Activated naive CD4-positive, alpha-beta T cell treated with anti-CD3 and anti-CD28 coated beads for 36 hours (primary cell): ENCODE results near the gene CLIC1. TPM values are rescaled to one million over a fixed set of nuclear protein-coding genes. Genes with fewer than 3 reads are reported as not detected.

Experiments used
- CTCF ChIA-PET: fragments of 350-600 bp; sonication (Branson Sonifier 250); formaldehyde crosslinking; loops from one replicate; lab custom pipeline; 2021; ENCODE audit warnings: antibody characterized with exemption; lab: Charles Lee
- DNase-seq: peaks from one replicate; pipeline ENCODE4 v3.0.0-alpha.2; 2020
- H3K27ac Mint-ChIP-seq: one replicate; pipeline ENCODE4 v1.8.0; 2021; ENCODE audit warnings: mild to moderate bottlenecking, mixed read lengths
- H3K27me3 Mint-ChIP-seq: one replicate; pipeline ENCODE4 v1.8.0; 2021; ENCODE audit warnings: low read depth, mixed read lengths
- H3K36me3 Mint-ChIP-seq: one replicate; pipeline ENCODE4 v1.8.0; 2021; ENCODE audit warnings: low read depth, mixed read lengths
- H3K4me1 Mint-ChIP-seq: one replicate; pipeline ENCODE4 v1.8.0; 2021; ENCODE audit warnings: low read depth, mixed read lengths
- H3K4me3 Mint-ChIP-seq: one replicate; pipeline ENCODE4 v1.8.0; 2021; ENCODE audit warnings: mild to moderate bottlenecking, moderate library complexity, mixed read lengths
- H3K9me3 Mint-ChIP-seq: one replicate; pipeline ENCODE4 v1.8.0; 2021; ENCODE audit warnings: mixed read lengths
- intact Hi-C: fragments of 100-400 bp; cut with micrococcal nuclease; formaldehyde crosslinking; loops from one replicate; pipeline ENCODE4 v1.15.1; 2023
- total RNA-seq, 2 experiments: library from RNA; stranded (reverse); gene quantifications; one replicate each; pipeline ENCODE4 v1.2.3, GENCODE V29; 2021

Gene CLIC1
- total RNA-seq, 2 experiments from 2014 or later, result 348 to 353 TPM

DNA sequence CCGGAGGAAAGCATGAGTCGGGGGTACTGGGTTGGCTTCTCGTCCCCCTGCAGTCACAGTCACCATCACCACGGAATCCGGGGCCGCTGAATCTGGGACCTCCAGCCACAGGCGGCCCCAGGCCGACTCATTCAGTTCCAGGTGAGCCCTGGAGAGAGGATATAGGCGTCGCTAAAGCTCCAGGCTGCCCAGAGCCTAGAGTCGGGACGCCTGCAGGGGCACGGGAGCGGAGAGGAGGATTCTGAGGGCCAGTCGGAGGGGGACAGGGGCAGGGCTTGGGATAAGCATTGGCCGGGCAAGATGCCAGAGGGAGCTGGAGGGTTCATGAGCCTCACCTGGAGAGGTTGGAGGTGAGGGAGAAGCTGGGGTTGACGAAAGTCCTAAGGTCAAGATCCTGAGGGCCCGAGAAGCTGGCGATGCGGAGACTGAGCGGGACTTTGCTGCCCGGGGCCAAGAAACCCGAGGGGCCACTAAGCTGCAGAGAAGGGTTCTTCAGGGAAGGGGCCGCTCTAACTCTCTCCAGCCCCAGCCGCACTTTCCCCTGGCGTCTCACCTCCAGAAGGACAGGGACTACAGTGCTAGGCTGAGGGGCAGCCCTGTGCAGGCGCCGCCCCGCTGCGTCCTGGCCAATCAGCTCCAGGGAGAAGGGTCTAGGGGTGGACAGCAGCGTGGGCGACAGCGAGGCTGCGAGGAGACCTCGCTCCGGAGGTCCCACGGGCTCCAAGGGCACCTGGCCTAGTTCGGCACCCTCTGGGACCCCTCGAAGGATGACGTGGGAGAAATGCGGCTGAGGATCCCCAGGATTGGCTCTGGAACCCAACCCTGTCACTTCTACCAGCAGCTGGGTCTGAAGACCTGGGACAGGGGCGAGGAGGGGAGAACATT lies 29.8 kb upstream of the CLIC1 start:
- H3K36me3 Mint-ChIP-seq, result peaks cover 26% of the 10 kb centered on the region
- H3K27me3 Mint-ChIP-seq, result no peaks in the 10 kb centered on the region
- CTCF ChIA-PET, result interaction anchor here (0.6 to 0.7 kb wide), 3 partner anchors 40 to 68 kb away, joined by 3 to 5 read pairs (median 3); partner anchors contain the start of gene LSM2
- H3K4me3 Mint-ChIP-seq, result no peak overlapping the region
- no peak for DNase-seq
- peaks cover 9% of the 10 kb centered on the region for H3K4me1 Mint-ChIP-seq
- H3K27ac Mint-ChIP-seq, result no peak overlapping the region
- H3K9me3 Mint-ChIP-seq, result no peaks in the 10 kb centered on the region
- intact Hi-C loops, result no loop called here

DNA sequence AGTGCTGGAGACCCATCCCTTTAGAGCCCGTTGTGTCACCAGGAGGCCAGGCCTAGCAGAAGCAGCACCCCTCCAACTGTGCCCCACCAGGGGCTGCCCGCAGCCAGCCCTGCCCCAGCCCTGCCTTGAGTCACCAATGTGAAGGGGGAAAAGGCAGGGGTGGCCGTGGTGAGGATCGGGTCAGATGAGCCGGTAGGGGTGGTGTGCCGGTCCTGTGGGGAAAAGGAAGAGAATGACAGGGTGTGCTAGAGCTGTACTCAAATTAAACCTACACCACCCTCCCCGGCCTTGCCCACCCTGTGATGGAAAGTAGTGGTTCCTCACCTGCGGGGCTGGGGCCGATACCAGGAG lies 29.2 kb upstream of the CLIC1 start:
- CTCF ChIA-PET, result interaction anchor here (0.6 to 0.7 kb wide), 2 partner anchors 40 to 68 kb away, joined by 3 to 5 read pairs; no protein-coding TSS in a partner anchor
- Mint-ChIP-seq H3K9me3 (no peaks in the 10 kb centered on the region), H3K27me3 (no peaks in the 10 kb centered on the region), H3K4me1 (peaks cover 7% of the 10 kb centered on the region), H3K36me3 (peaks cover 32% of the 10 kb centered on the region), H3K27ac (no peak overlapping the region), H3K4me3 (no peak overlapping the region)
- intact Hi-C loops, result no loop called here
- no peak for DNase-seq

DNA sequence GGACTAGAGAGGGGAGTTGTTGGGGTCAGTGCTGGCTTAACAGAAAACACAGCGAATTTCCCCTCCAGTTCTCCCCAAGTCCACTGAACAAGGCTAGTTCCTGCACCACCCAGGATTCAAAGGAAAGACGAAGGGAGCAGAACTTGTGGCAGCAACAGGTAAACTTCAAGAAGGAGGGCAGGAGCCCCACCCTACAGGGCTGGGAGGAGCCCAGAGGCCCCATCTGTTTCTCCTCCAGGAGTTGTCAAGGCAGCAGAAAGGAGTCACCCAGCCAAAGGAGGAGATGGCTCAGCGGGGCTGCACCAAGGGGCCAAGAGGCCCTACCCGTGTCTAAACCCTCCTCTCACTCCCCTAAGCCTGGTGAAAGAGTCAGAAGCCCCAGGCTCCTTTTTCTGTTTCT lies 27.9 kb upstream of the CLIC1 start:
- H3K27ac Mint-ChIP-seq, result no peak overlapping the region
- intact Hi-C loops, result no loop called here
- H3K36me3 Mint-ChIP-seq, result peaks cover 43% of the 10 kb centered on the region
- CTCF ChIA-PET, result no interaction called here
- DNase-seq, result no peak
- no peaks in the 10 kb centered on the region for H3K9me3 Mint-ChIP-seq
- H3K27me3 Mint-ChIP-seq, result no peaks in the 10 kb centered on the region
- H3K4me1 Mint-ChIP-seq, result peaks cover 2% of the 10 kb centered on the region
- no peak overlapping the region for H3K4me3 Mint-ChIP-seq

DNA sequence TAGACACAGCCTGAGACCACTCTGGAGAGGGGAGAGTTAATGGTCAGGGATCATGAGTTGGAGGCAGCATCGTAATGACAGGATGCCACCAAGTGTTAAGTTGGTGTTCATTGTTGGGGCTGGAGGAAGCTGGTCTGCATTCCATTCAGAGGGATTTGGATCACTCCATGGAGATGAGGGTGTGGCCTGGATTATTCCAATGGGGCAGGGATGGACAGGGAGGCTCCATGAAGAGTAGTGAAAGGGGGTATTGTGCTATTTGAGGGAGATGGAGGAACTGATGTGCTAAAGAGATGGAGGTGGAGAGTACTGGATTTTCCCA lies 27.2 kb upstream of the CLIC1 start:
- H3K27ac Mint-ChIP-seq, result no peak overlapping the region
- H3K36me3 Mint-ChIP-seq, result peaks cover 49% of the 10 kb centered on the region
- no peaks in the 10 kb centered on the region for H3K27me3 Mint-ChIP-seq
- DNase-seq, result no peak
- no peak overlapping the region for H3K4me3 Mint-ChIP-seq
- no peaks in the 10 kb centered on the region for H3K9me3 Mint-ChIP-seq
- CTCF ChIA-PET, result no interaction called here
- peaks cover 2% of the 10 kb centered on the region for H3K4me1 Mint-ChIP-seq
- intact Hi-C loops, result no loop called here

DNA sequence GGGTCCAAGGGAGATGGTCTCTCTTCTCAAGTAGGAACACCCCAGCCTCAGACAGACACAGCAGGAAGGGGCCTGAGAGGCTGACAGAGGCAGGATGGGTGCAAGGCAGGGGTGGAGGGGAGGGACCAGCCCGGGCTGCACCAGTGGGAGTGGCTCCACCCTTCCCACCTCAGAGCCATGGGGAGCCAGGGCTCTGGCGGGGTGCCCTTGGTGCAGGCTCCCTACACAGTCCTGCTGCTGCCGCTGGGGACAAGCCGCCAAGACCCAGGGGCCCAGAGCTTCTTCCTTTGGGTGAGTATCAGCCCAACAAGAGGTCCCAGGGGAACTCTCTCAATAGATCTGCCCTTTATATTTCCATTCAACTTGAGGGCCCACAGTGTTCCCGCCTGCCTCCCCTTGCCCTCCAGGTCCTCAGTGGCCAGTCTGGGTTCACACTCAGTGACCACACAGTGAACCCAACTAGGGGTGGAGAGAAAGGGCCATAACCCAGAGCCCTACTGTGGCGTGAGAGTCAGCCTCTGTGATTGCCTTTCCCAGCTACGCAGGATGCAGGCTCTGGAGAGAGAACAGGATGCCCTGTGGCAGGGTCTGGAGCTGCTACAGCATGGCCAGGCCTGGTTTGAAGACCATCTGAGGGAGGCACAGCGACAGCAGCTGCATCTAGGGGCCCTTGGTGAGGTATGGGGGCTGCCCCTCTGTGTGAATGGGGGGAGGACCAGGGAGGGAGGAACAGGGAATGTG lies 26.7 kb upstream of the CLIC1 start:
- intact Hi-C loops, result no loop called here
- Mint-ChIP-seq H3K4me1 (peaks cover 2% of the 10 kb centered on the region), H3K36me3 (peaks cover 55% of the 10 kb centered on the region), H3K27ac (no peak overlapping the region), H3K27me3 (no peaks in the 10 kb centered on the region), H3K9me3 (no peaks in the 10 kb centered on the region), H3K4me3 (no peak overlapping the region)
- no peak for DNase-seq
- CTCF ChIA-PET, result no interaction called here

DNA sequence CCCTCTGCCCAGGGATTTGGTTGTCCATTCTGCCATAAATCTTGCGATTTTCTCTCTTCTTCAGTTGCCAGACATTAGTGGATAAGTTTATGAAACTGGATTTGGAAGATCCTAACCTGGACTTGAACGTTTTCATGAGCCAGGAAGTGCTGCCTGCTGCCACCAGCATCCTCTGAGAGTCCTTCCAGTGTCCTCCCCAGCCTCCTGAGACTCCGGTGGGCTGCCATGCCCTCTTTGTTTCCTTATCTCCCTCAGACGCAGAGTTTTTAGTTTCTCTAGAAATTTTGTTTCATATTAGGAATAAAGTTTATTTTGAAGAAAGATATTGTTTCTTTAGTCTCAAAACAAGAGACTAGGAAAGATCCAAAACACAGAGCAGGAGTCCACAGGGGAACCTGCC lies 26.0 kb upstream of the CLIC1 start, which contains the start of gene SAPCD1:
Gene SAPCD1, plus strand, starts transcription at position 301 of the 400 bp plus-strand sequence. CDS start 399 bp downstream, outside the sequence.
- Mint-ChIP-seq H3K27ac (no peak within 1 kb of the TSS), H3K36me3 (peaks cover 58% of the 10 kb centered on the region), H3K4me1 (peaks cover 2% of the 10 kb centered on the region), H3K27me3 (no peaks in the 10 kb centered on the region), H3K9me3 (no peaks in the 10 kb centered on the region), H3K4me3 (no peak within 1 kb of the TSS)
- intact Hi-C loops, result no loop called here
- no peak for DNase-seq
- CTCF ChIA-PET, result no interaction called here

DNA sequence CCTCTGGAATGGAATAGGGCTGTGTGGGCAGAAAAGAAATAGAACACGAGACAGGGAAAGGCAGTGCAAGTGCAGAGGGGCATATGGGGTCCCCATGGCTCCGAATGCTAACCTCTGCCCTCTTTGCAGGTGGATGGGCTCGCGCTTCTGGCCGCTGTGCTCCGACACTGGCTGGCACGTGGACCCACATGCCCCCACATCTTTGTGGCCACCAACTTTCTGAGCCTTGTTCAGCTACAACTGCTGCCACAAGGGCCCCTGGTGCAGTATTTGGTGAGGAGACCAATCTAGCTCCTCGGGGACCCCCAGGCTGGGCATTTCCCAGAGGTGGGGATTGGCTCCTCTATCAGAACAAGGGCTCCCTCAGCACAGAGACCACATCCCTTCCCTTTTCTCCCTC lies 25.0 kb upstream of the CLIC1 start:
- Mint-ChIP-seq H3K27ac (no peak overlapping the region), H3K4me3 (no peak overlapping the region), H3K9me3 (no peaks in the 10 kb centered on the region), H3K27me3 (no peaks in the 10 kb centered on the region), H3K4me1 (peaks cover 2% of the 10 kb centered on the region), H3K36me3 (peaks cover 58% of the 10 kb centered on the region)
- DNase-seq, result no peak
- CTCF ChIA-PET, result no interaction called here
- intact Hi-C loops, result no loop called here

DNA sequence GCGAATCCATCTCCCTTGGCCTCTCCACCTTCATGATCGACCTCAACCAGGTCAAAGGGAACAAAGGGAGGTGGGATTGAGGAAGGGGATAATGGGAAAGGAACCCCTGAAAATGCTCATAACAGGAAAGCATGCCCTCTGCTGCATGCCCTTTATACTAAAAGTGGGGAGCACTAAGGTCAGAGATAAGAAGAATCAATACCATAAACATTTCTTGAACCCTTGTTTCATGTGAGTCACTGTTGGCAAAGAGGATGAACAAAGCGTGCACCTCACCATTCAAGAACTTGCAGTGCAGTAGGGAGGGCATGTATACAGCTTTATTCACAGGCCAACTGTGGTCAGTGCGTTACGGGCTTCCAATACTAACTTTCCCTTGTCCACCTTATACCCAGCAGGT lies 24.5 kb upstream of the CLIC1 start:
- Mint-ChIP-seq H3K4me1 (peaks cover 2% of the 10 kb centered on the region), H3K9me3 (no peaks in the 10 kb centered on the region), H3K27me3 (no peaks in the 10 kb centered on the region), H3K4me3 (no peak overlapping the region), H3K27ac (no peak overlapping the region), H3K36me3 (peaks cover 59% of the 10 kb centered on the region)
- CTCF ChIA-PET, result no interaction called here
- intact Hi-C loops, result no loop called here
- no peak for DNase-seq

DNA sequence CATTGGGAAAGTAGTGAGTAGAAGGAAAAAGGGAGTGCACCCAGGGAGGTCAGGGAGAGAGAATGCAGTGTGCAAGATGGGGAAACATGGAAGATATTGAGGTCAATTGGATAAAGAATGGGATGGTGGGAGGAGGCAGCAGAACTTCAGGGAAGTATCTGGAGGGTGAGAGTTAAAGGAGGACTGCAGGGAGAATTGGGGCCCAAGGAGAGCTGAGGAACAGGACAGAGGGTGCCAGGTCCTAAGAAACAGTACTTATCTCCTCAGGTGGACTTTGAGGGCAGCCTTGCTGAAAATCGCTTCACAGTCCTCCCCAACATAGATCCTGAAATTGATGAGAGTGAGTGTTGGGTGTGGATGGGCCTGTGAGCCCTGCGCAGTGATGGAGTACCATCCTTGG lies 22.0 kb upstream of the CLIC1 start:
- intact Hi-C loops, result no loop called here
- CTCF ChIA-PET, result no interaction called here
- Mint-ChIP-seq H3K9me3 (no peaks in the 10 kb centered on the region), H3K4me1 (no peaks in the 10 kb centered on the region), H3K36me3 (peaks cover 52% of the 10 kb centered on the region), H3K4me3 (no peak overlapping the region), H3K27me3 (no peaks in the 10 kb centered on the region), H3K27ac (no peak overlapping the region)
- DNase-seq, result no peak

DNA sequence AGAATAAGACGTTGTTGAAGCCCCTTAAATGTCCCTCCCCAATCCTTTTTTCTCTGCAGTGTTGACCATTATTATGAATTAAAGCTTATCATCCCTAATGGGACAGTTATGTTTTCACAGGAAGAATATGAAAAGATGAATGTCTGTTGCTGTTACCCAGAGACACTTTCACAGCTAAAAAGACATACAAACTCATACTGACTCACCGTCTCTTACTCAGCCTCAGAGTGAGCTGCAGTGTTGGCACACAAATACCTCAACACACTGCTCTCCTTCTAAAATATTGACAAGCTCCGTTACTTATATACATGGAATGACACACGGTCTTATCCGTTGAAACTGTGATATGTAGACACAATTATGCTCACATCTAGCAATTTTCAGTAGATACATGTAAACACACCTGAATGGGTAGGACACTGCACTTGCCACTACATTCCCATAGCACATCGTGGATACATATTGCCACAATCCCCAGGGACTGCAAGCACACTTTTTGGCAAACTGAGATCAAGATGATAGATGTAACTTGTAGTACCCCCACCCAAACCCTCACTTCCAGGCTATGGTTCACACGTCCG lies 16.5 kb upstream of the CLIC1 start:
- no peaks in the 10 kb centered on the region for H3K27me3 Mint-ChIP-seq
- DNase-seq, result no peak
- CTCF ChIA-PET, result interaction anchor here (0.6 to 1.4 kb wide), 2 partner anchors 17 to 400 kb away, joined by 3 to 9 read pairs; no protein-coding TSS in a partner anchor
- intact Hi-C loops, result no loop called here
- H3K27ac Mint-ChIP-seq, result no peak overlapping the region
- no peaks in the 10 kb centered on the region for H3K9me3 Mint-ChIP-seq
- H3K4me1 Mint-ChIP-seq, result no peaks in the 10 kb centered on the region
- H3K4me3 Mint-ChIP-seq, result no peak overlapping the region
- H3K36me3 Mint-ChIP-seq, result peaks cover 23% of the 10 kb centered on the region

DNA sequence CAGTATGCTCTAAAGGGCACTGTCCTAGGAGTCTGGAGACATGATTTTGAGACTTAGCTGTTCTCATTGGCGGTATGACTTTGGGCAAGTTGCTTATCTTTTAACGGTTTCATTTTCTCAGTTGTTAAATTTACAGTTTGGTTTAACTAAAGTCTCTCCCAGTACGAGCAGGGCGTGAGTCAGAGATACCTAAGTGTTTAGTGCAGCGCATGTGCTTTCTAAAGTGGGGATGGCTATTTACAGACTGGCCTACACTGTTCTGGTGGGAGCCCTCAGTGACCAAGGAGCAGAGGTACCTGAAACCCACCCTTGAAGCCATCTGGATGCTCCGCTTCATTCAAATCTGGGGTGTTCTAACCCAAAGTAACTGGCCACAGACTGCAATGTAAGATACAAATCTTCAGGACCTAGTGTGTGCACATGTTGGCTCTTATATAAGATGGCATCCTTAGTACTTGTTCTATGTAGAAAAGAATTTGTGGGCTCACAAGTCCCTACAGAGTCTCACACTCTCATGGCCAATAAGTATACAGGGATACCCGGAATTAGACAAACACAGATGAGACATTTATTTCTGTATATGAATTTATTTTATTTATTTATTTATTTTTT lies 14.2 kb upstream of the CLIC1 start:
- Mint-ChIP-seq H3K4me1 (no peaks in the 10 kb centered on the region), H3K27ac (no peak overlapping the region), H3K27me3 (no peaks in the 10 kb centered on the region), H3K4me3 (no peak overlapping the region), H3K9me3 (no peaks in the 10 kb centered on the region), H3K36me3 (peaks cover 32% of the 10 kb centered on the region)
- CTCF ChIA-PET, result interaction anchor here (1.0 kb wide), 1 partner anchor 19 kb away, joined by 3 read pairs; no protein-coding TSS in a partner anchor
- no peak for DNase-seq
- intact Hi-C loops, result no loop called here
